Loucy (cell line): ENCODE data around the gene MYG1.

Experiments used
- H2AFZ ChIP-seq: fragments of 200-600 bp; sonication (generic); 2 replicates; pipeline ENCODE4 v1.6.0; 2016; ENCODE audit warnings: antibody characterized with exemption, mild to moderate bottlenecking, low read length, moderate library complexity
- H3F3A ChIP-seq: fragments of 200-600 bp; 2 replicates; pipeline ENCODE4 v1.6.0; 2016; ENCODE audit warnings: antibody characterized with exemption, low read depth, mild to moderate bottlenecking
- H3K27me3 ChIP-seq: fragments of 200-600 bp; sonication (generic); 2 replicates; pipeline ENCODE4 v1.6.1; 2014; ENCODE audit warnings: low read length, mild to moderate bottlenecking; ENCODE audit not compliant: insufficient read depth, poor library complexity, severe bottlenecking
- H3K36me3 ChIP-seq: fragments of 200-600 bp; sonication (generic); 2 replicates; pipeline ENCODE4 v1.6.1; 2016; ENCODE audit warnings: low read length; ENCODE audit not compliant: insufficient read depth
- H3K4me1 ChIP-seq: fragments of 200-600 bp; sonication (generic); 2 replicates; pipeline ENCODE4 v1.5.1; 2014; ENCODE audit warnings: low read length, mild to moderate bottlenecking; ENCODE audit not compliant: insufficient read depth, poor library complexity, severe bottlenecking
- H3K4me2 ChIP-seq: fragments of 200-600 bp; sonication (generic); 2 replicates; pipeline ENCODE4 v1.6.0; 2014; ENCODE audit warnings: antibody characterized with exemption, low read length, low read depth, mild to moderate bottlenecking; ENCODE audit not compliant: poor library complexity, severe bottlenecking
- H3K4me3 ChIP-seq: fragments of 200-600 bp; sonication (generic); 2 replicates; pipeline ENCODE4 v1.5.1; 2014; ENCODE audit warnings: low read length, mild to moderate bottlenecking, mixed read lengths; ENCODE audit not compliant: poor library complexity, severe bottlenecking
- H3K79me2 ChIP-seq: fragments of 200-600 bp; sonication (generic); 2 replicates; pipeline ENCODE4 v1.6.1; 2014; ENCODE audit warnings: low read length; ENCODE audit not compliant: insufficient read depth
- H3K9ac ChIP-seq: fragments of 200-600 bp; sonication (generic); 2 replicates; pipeline ENCODE4 v1.6.0; 2014; ENCODE audit warnings: mild to moderate bottlenecking, low read depth, low read length, moderate library complexity; ENCODE audit not compliant: poor library complexity, severe bottlenecking
- H3K9me2 ChIP-seq: fragments of 200-600 bp; sonication (generic); replicated peaks from 2 replicates; pipeline ENCODE4 v1.6.1; 2016; ENCODE audit warnings: low read depth, low read length, mixed read lengths
- H3K9me3 ChIP-seq: fragments of 200-600 bp; sonication (generic); 2 replicates; pipeline ENCODE4 v1.6.1; 2014; ENCODE audit warnings: mild to moderate bottlenecking, antibody characterized with exemption, low read length, low read depth; ENCODE audit not compliant: insufficient read depth
- H4K20me1 ChIP-seq: fragments of 200-600 bp; sonication (generic); 2 replicates; pipeline ENCODE4 v1.6.0; 2014; ENCODE audit warnings: antibody characterized with exemption, low read length, mild to moderate bottlenecking; ENCODE audit not compliant: insufficient read depth, poor library complexity, severe bottlenecking
- EZH2phosphoT487 ChIP-seq: fragments of 200-600 bp; IDR thresholded peaks from 2 replicates; pipeline ENCODE4 v1.6.1; 2018; ENCODE audit warnings: antibody characterized with exemption, mild to moderate bottlenecking, moderate library complexity, borderline replicate concordance
- TF ChIP-seq, protein P1 (sequence below): fragments of 200-600 bp; sonication (generic); conservative IDR thresholded peaks from 2 replicates; pipeline ENCODE4 v1.5.1; 2014; ENCODE audit warnings: mild to moderate bottlenecking, antibody characterized with exemption, low read length

MYG1 gene

DNA sequence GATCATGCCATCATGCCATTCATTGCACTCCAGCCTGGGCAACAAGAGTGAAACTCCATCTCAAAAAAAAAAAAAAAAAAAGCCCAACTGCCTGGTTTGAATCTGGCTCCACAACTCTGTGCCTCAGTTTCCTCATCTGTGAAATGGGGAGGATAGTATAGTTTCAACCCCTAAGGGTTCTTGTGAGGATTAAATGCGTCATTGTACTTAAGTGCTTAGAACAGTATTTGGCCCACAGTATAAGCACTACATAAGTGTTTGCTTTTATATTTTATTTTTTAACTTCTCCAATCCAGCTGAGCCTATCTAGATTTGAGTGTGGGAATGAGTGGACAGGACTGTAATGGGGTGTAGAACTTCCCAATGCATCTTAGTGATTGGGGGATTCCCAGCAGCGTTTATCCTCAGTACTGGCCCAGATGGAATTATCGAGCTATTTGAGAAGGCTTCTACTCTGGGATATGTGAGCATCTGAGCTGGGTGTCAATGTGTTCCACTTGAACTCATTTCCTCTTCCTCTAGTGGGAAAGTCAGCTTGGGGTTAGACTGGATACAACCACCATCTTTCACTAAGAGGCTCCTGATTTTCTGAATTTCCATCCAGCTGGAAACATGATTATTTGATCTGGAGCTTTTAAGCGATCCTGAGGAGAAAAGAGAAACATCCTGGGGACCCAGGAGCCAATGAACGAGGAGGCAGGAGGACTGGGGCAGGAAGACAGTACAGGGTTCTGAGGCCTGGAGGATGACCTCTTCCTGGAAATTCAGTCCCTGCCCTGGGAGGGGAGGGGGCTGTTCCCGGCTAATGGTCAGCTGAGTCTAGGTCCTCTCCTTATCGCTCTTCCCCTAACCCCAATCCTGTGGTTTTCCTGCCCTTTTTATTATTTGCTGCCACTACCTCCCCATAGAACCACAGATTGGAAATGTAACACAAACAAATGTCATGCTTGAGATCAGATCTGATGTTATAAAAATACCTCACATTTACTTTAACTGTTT, 40.7 kb upstream of the MYG1 start:
- no peak for TF ChIP-seq EZH2phosphoT487
- TF ChIP-seq, protein P1, sequence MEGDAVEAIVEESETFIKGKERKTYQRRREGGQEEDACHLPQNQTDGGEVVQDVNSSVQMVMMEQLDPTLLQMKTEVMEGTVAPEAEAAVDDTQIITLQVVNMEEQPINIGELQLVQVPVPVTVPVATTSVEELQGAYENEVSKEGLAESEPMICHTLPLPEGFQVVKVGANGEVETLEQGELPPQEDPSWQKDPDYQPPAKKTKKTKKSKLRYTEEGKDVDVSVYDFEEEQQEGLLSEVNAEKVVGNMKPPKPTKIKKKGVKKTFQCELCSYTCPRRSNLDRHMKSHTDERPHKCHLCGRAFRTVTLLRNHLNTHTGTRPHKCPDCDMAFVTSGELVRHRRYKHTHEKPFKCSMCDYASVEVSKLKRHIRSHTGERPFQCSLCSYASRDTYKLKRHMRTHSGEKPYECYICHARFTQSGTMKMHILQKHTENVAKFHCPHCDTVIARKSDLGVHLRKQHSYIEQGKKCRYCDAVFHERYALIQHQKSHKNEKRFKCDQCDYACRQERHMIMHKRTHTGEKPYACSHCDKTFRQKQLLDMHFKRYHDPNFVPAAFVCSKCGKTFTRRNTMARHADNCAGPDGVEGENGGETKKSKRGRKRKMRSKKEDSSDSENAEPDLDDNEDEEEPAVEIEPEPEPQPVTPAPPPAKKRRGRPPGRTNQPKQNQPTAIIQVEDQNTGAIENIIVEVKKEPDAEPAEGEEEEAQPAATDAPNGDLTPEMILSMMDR = no peak
- H3K4me3 ChIP-seq = no peak overlapping the region
- no peaks in the 10 kb centered on the region for H3K27me3 ChIP-seq
- no peaks in the 10 kb centered on the region for H4K20me1 ChIP-seq
- H3K36me3 ChIP-seq = no peaks in the 10 kb centered on the region
- no peaks in the 10 kb centered on the region for H3K9me2 ChIP-seq
- no peaks in the 10 kb centered on the region for H3F3A ChIP-seq
- H3K9ac ChIP-seq = no peak overlapping the region
- peaks cover 6% of the 10 kb centered on the region; the same call in 1 of the 2 replicates for H3K79me2 ChIP-seq
- H3K4me2 ChIP-seq = no peak overlapping the region
- peaks cover 20% of the 10 kb centered on the region for H3K4me1 ChIP-seq
- no peaks in the 10 kb centered on the region for H3K9me3 ChIP-seq
- no peak overlapping the region for H2AFZ ChIP-seq

DNA sequence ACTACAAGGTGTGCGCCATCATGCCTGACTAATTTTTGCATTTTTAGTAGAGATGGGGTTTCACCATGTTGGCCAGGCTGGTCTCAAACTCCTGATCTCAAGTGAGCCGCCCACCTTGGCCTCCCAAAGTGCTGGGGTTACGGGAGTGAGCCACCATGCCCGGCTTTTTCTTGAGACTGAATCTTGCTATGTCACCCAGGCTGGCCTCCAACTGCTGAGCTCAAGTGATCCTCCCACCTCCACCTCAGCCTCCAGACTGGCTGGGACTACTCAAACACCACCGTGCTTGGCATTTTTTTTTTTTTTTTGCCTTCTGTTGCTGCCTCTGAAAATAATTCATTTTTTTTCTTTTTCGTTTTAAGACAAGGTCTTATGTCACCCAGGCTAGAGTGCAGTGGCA, 39.6 kb upstream of the MYG1 start:
- H2AFZ ChIP-seq = no peak overlapping the region

DNA sequence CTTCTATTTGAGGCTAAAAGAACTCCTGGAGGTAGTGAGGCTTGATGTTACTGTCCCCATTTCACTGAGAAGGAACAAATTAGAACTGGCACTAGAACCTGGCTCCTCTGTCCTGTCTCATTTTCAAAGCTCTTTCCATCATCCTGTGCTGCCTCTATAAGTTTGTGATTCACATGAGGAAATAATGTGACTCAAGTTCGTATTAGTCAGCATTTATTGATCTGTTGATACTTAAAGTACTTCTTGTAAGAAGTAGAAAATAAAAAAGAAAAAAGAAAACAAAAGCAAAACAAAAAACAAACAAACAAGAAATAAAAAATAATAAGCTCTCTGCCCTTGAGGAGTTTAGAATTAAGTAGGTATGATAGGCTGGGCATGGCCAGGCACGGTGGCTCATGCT, 33.7 kb upstream of the MYG1 start:
- Histone ChIP-seq H3K4me1 (peaks cover 27% of the 10 kb centered on the region), H3K27me3 (no peaks in the 10 kb centered on the region), H3K9ac (no peak overlapping the region), H3K9me3 (no peaks in the 10 kb centered on the region), H3K36me3 (no peaks in the 10 kb centered on the region), H2AFZ (no peak overlapping the region), H3K79me2 (peaks cover 27% of the 10 kb centered on the region), H4K20me1 (no peaks in the 10 kb centered on the region), H3F3A (no peaks in the 10 kb centered on the region), H3K4me2 (no peak overlapping the region), H3K9me2 (no peaks in the 10 kb centered on the region), H3K4me3 (no peak overlapping the region)
- TF ChIP-seq, protein P1 = no peak
- TF ChIP-seq EZH2phosphoT487 = no peak

More for the DNA sequence above, 39.6 kb upstream of the MYG1 start:
- no peaks in the 10 kb centered on the region for H4K20me1 ChIP-seq
- no peak for TF ChIP-seq EZH2phosphoT487
- TF ChIP-seq, protein P1 = no peak
- H3K4me2 ChIP-seq = no peak overlapping the region
- H3K27me3 ChIP-seq = no peaks in the 10 kb centered on the region
- peaks cover 17% of the 10 kb centered on the region for H3K4me1 ChIP-seq
- no peaks in the 10 kb centered on the region for H3K9me2 ChIP-seq
- no peaks in the 10 kb centered on the region for H3F3A ChIP-seq
- H3K36me3 ChIP-seq = no peaks in the 10 kb centered on the region
- H3K9ac ChIP-seq = no peak overlapping the region
- H3K9me3 ChIP-seq = no peaks in the 10 kb centered on the region
- no peaks in the 10 kb centered on the region for H3K79me2 ChIP-seq
- H3K4me3 ChIP-seq = no peak overlapping the region
